HG03575 (cell line): ENCODE measurements around the gene CRY1.
"Not testable (repeated sequence)": the region's sequence is repeated elsewhere in the genome, so short reads cannot be mapped to it uniquely, and the experiment has no call there.

Source experiments
- ATAC-seq: cut with Tn5 transposase; IDR thresholded peaks from one replicate; pipeline ENCODE4 v1.9.1; 2021; ENCODE audit not compliant: unreplicated experiment, insufficient number of reproducible peaks, low FRiP score; ENCODE audit errors: extremely low read depth

Gene CRY1

DNA sequence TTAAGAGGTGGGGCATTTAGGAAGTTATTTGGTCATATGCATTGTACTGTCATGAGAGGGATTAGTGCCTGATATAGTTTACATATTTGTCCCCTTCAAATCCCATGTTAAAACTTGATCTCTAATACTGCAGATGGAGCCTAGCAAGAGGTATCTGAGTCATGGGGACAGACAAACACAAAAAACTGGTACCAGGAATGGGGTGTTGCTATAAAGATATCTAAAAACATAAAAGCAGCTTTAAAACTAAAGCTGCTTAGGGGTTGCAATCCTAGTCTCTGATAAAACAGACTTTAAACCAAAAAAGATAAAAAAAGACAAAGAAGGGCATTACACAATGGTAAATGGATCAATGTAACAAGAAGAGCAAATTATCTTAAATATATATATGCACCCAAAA lies 11.6 kb downstream of the CRY1 start:
- no peak for ATAC-seq

DNA sequence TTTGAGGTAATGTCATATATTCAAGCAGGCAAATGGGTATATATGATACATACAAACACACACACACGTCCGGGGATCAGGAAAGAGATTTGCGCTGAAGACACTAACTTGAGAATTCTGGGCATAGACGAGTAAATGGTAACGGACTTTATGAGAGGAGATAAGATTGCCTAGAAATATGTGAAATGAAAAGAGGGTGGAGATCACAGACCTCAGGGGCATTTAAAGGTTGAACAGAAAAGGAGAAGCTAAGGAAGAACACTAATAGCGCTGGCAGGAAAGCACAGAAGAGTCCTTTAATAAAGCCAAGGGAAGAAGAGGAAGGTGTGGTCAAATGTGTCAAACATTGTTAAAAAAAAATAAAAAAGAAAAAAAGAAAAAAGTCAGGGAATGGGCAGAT lies 13.1 kb downstream of the CRY1 start:
- ATAC-seq = no peak

DNA sequence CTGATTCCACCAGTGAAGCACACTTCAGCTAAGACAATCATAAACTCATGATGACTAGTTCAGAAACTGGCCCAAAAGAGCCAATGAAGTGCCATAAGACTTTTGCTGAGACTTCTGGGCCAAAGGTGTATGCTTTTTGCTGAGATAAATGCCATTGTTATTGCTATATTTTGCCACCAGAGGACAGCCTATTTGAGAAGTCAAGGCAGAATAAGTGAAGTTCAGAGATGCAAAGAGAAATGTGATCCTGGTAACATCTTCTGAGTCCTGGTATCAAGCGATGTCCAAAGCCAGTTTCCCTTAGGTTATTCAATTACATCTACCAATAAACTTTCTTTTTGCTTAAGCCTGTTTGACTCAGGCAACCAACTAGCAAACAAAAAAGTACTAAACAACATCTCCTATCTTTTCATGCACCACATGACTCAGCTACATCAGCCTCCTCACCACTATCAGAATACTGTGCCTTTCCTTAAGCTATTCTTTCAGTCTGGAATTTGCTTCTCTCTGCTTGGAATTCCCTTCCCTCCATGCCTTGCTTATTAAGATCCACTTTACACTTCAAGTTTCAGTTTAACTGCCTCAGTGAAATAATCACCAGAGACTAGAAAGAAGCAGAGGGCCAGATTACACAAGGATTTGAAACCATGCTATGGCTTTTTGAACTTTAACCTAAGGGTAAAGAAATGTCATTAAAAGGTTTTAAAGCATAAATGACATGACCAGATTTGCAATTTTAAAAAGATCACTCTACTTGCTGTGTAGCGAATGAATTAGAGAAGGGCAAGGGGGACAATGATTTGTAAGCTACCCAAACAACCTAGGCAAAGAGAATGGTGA lies 14.0 kb downstream of the CRY1 start:
- no peak for ATAC-seq

DNA sequence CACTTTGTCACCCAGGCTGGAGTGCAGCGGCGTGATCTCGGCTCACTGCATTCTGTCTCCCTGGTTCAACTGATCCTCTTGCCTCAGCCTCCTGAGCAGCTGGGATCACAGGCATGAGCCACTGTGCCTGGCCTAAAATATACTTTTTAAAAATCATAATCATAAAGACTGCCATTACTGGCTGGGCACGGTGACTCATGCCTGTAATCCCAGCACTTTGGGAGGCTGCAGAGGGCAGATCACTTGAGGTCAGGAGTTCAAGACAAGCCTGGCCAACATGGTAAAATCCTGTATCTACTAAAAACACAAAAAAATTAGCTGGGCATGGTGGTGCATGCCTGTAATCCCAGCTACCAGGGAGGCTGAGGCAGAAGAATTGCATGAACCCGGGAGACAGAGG lies 20.1 kb downstream of the CRY1 start:
- ATAC-seq = not testable (repeated sequence)

DNA sequence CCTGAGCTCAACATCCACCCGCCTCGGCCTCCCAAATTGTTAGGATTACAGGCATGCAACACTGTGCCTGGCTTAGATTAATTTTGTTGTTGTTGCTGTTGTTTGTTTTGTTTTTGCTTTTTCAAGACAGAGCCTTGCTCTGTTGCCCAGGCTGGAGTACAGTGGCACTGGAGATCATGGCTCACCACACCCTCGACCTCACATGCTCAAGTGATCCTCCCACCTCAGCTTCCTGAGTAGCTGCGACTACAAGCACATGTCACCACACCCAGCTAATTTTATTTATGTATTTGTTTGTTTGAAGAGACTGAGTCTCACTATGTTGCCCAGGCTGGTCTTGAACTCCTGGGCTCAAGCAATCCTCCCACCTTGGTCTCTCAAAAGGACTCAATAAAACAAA lies 26.7 kb downstream of the CRY1 start:
- no peak for ATAC-seq

DNA sequence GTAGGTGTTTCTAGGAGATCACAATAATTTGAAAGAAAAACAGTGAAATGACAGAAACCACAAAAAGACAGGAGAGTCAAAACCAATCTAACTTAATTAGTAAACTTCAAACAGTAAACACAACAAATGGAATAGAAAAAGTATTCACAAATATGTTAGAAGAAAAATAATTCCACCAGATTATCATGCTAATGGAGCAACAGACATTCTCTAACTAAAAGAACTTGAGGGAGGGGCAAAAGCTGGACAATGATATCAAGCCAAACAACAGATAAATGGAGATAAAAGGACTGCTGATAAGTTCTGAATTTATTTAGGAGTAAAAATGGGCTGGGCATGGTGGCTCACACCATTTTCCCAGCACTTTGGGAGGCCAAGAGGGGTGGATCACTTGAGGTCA lies 28.7 kb downstream of the CRY1 start:
- ATAC-seq = no peak

DNA sequence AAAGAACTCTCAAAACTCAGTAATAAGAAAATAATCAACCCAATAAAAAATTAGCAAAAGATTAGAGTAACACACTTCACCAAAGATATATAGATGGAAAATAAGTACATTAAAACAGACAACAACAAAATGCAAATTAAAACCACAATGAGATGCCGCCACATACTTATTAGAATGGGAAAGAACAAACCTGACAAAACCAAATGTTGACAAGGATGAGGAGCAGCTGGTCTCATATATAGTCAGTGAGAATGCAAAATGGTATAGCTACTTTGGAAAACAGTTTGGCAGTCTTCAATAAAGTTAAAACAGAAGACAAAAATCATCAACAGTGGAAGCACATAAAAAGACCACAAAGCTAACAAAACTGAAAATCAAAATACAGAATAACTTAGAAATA lies 29.1 kb downstream of the CRY1 start:
- ATAC-seq = no peak

DNA sequence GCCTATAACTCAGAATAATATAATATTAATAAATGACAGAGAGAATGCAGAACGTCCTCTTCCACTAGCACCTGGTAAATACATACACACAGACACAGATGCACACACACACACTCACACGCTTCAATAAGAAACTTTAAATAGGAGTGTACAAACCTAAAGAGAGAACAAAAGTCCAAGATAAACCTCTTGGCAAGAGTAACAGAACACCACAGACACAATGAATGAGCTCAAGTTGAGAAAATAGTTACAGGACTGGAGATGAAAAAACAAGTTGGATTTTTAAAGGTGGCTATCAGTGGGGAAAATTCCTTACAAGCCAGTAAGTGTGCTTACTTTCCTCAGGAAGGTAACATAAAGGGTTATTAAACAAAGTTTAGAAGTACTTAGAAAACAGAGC lies 35.2 kb downstream of the CRY1 start:
- no peak for ATAC-seq

DNA sequence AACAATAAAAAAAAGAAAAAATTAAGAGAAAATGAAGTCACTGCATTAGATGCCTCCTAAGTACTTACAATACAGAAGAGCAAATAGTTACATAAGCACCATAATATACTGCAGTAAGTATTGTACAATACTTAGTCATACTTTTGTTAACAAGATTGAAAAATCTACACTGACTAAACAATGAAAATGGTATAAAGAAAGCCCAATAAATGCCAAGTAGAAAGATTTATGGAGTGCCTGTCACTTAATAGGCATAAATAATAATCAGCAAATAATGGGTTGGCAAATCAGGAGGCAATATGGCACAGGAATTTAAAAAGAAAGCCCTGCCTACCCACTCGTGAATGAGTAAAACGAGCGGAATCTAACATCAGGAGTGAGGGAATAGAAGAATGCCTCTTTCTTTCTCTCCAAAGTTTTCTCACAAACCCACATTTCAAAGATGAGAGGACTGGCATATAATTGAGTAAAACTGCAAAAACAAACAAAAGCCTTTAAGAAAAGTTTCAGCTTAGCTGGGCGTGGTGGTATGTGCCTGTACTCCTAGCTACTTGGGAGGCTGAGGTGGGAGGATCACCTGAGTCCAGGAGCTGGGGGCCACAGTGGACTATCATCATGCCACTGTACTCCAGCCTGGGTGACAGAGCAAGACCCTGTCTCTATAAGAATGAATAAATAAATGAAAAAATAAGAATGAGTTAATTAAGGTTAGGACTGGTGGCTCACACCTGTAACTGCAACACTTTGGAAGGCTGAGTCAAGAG lies 36.1 kb downstream of the CRY1 start:
- ATAC-seq = no peak

DNA sequence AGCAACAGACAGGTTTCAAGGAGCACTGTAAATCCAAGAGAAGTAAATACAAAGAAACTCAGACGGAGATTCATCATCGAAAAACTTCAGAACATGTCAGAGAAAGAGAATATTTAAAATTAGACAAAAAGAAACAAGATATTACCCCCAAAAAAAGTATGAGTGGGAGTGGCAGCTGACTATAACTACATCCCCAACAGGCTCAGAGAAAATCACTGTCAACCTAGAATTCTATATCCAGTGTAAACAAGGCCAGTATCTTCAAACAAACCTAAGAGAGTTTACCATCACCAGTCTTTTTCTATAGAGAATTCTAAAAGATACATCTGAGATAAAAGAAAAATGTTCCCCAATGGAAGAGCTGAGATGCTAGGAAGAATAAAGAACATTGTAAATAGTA lies 39.6 kb downstream of the CRY1 start:
- ATAC-seq = no peak

DNA sequence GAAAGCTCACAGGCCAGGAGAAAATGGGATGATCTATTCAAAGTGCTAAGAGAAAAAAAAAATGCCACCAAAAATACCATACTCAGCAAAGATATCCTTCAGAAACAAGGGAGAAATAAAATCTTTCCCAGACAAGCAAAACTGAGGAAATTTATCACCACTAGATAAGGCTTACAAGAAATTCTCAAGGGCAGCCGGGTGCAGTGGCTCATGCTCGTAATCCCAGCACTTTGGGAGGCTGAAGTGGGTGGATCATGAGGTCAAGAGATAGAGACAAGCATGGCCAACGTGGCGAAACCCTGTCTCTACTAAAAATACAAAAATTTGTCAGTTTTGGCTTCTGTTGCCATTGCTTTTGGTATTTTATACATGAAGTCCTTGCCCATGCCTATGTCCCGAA lies 48.2 kb downstream of the CRY1 start:
- ATAC-seq = no peak

DNA sequence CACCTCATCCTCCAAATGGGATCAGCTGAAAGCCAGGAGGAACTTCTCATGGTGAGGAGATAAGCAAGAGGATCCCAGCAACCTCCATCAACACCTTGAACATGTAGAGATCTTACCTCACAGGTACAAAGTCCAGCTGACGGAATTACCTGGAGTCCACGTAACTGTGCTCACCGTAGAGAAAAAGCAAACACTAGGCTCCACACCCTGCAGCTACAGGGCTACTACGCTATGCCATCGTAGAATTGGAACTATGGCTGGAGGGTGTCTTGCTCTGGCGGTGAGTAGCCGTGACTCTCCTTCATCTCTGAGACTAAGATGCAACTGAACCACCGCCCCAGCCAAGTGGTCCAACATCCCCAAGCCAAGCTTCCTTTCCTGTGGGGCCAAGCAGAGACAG lies 50.5 kb downstream of the CRY1 start:
- no peak for ATAC-seq

DNA sequence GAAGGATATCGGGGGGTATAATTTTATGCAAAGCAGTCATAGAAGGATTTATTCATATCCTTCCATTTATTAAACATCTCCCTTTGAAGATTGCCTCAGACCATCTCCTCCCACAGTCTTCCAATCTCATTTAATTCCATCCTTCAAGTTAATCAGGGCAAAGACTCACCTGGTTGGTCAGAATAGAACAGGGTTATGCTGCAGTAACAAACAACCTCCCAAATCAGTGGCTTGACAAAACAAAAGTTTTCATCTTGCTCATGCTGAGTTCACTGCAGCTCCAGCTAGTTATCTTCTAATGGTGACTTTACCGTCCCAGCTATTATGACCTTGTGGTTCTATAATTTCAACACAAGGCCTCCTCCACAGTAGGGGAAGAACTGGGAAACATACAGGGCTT lies 57.6 kb downstream of the CRY1 start:
- ATAC-seq = no peak

DNA sequence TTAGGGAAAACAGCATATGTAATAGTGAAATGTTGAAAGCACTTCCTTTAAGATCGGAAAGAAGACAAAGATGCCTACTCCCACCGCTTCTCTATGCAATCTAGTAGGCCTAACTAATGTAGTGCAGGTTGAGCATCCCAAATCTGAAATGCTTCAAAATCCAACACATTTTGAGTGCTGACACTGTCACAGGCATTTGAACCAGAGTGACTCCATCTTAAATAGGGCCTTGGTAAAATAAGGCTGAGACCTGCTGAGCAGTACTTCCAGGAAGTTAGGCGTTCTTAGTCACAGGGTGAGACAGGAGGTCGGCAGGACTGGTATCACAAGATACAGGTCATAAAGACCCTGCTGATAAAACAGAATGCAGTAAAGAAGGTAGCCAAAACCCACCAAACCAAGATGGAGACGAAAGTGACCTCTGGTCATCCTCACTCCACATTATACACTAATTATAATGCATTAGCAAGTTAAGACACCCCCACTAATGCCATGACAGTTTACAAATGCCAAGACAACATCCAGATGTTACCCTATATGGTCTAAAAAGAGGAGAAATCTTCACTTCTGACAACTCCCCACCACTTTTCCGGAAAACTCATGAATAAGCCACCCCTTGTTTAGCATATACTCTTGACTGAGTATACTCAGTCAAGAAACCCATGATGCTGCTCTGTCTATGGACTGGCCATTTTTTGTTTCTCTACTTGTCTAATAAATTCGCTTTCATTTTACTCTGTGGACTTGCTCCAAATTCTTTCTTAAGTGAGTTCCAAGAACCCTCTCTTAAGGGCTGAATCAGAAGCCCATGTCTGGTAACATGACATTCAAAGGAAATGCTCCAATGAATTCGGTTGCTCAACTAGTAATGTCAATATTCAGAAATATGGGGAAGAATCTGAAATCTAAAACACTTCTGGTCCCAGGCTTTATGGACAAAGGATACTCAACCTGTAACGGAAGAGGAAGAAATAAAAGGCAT lies 59.3 kb downstream of the CRY1 start:
- no peak for ATAC-seq

DNA sequence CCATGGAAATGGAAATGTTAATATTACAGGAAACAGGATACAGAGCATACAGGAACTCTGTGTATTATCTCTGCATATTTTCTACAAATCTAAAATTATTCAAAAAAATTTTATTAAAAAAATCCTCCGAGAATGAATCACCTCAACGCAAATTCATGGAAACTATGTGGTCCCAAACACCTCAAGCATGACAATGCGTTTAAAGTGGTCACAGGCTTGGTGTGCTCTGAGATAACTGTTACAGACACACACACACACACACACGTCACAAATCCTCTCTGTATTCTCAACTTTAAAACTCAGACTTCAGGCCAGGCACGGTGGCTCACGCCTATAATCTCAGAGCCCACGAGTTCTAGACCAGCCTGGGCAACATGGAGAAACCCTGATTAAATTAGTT lies 61.1 kb downstream of the CRY1 start:
- ATAC-seq = no peak

DNA sequence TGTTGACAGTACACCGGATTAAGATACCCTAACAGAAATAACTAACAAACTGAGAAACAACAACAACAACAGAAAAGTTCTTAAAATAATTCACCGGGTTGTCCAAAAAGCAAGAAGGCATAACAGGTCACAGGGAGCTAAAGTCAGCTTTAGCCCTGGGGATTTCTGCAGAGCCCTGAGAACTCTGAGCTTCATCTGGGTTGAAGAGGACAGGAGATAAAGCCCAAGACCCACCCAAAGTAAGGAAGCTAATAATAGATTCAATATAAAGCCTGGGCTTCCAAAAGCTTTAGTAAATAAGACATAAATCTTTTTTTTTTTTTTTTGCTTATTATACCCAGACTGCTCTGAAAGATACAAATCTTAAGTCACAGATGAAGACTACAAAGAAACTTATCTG lies 62.3 kb downstream of the CRY1 start:
- ATAC-seq = no peak

DNA sequence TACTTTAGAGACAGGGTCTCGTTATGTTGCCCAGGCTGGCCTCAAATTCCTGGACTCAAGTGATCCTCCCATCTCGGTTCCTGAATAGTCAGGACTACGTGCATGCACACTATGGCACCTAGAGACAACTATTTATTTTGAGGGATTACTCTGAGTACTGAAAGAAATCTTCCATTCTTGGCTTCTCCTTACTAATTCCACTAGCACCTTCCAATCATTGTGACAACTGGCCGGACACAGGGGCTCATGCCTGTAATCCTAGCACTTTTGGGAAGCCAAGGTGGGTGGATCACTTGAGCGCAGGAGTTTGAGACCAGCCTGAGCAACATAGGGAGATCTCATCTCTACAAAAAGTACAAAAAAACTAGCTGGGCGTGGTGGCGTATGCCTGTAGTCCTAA lies 64.3 kb downstream of the CRY1 start:
- no peak for ATAC-seq

DNA sequence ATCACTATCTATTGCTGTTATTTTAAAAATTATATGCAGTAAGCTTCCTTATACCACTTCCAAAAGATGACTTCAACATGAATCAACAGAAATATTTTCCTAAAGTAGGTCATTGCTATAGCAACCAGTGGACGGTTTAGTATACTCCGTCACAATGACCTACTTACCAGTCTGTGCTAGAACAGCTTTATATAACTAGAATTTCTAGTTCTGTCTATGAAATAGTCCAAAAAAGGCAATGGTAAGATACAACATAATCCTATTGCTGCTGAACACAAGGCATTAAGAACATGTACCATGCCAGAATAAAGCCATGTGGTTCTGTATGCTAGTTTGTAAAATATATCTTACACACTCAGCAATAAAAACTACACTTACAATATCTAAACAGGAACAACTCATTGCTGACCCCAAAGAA lies 65.7 kb downstream of the CRY1 start:
- no peak for ATAC-seq

DNA sequence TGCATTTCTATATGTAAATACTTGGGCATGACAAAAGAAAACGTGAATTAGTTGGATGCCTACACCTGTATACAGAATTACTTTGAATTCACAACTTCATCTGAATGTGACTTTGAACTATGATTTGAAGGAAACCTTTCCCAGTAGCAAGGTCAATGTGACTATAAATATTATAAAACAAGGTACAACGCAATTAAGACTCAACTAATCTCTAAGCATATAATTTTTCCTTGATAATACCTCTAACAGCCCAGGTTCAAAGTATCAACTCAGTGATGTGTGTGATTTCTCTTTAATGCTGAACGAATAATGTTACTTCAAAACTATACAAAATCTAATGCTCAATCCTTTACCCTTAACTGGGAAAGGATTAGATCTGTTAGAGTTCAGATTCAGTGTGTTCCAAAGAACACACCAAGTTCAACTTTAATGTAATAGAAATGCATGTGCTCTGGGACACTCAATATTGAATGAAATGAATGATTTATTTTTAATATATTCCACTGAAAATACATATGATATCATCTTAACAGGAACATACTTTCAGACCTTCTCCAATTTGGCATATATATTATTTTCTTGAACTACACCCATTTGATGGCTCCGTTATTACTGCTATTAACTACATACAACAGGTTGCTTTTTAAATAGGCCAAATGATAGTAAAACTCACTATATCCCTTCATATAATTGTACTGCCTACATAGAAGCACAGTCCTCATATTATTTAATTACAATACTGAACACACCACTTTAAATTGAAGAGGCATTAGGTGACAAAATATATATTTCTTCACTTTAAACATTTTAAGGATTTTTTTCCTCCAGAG lies 66.3 kb downstream of the CRY1 start:
- no peak for ATAC-seq
